Stimulated activated naive CD8-positive, alpha-beta T cell treated with anti-CD3 and anti-CD28 coated beads, Interleukin-15, amount 100 ng/mL, for 72 hours (primary cell): ENCODE measurements around the gene C2CD2.
"Not testable (repeated sequence)": the region's sequence is repeated elsewhere in the genome, so short reads cannot be mapped to it uniquely, and the experiment has no call there.

ENCODE experiments used
- ATAC-seq: fragments of 150-1000 bp; cut with Tn5 transposase; 2 replicates; pipeline ENCODE4 v1.10.0; 2021; ENCODE audit warnings: mild to moderate bottlenecking, moderate library complexity
- DNase-seq, 2 donors: peaks; one replicate each; pipeline ENCODE4 v3.0.0; 2021 to 2022
- H3K27ac Mint-ChIP-seq, 2 donors: one replicate each; pipeline ENCODE4 v1.8.0; 2022; ENCODE audit warnings: mild to moderate bottlenecking in 2 of 2, mixed read lengths in 2 of 2, moderate library complexity in 2 of 2
- H3K27me3 Mint-ChIP-seq: one replicate; pipeline ENCODE4 v1.8.0; 2022; ENCODE audit warnings: mixed read lengths
- H3K4me1 Mint-ChIP-seq: one replicate; pipeline ENCODE4 v1.8.0; 2022; ENCODE audit warnings: mild to moderate bottlenecking, mixed read lengths
- H3K4me3 Mint-ChIP-seq, 2 donors: one replicate each; pipeline ENCODE4 v1.8.0; 2022; ENCODE audit warnings: mild to moderate bottlenecking in 2 of 2, mixed read lengths in 2 of 2, moderate library complexity in 1 of 2
- H3K9me3 Mint-ChIP-seq, 2 donors: one replicate each; pipeline ENCODE4 v1.8.0; 2022; ENCODE audit warnings: mixed read lengths in 2 of 2

C2CD2 gene

DNA sequence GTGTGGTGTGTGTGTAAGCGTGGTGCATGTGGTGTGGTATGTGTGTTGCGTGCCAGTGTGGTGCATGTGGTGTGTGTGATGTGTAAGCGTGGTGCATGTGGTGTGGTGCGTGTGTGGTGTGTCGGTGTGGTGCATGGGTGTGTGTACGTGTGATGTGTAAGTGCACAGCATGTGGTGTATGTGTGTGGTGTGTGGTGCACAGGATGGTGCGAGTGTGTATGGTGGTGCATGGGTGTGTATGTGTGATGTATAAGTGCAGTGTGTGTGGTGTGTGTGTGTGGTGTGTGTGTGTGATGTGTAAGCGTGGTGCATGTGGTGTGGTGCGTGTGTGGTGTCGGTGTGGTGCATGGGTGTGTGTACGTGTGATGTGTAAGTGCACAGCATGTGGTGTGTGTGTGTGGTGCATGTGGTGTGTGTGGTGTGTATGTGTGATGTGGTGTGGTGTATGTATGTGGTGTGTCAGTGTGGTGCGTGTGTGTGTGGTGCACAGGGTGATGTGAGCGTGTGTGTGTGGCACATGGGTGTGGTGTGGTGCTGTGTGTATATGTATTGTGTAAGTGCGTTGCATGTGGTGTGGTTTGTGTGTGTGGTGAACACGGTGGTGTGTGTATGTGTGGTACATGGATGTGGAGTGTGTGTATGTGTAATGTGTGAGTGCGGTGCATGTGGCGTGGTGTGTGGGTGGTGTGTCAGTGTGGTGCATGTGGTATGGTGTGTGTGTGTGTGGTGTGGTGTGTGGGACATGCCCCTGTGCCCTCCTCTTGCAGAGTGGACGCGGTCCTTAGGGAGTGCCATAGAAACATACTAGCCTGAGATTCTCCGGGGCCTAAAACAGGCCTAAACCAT is 1.1 kb upstream of the C2CD2 start:
- no peak for DNase-seq
- H3K27me3 Mint-ChIP-seq: peaks cover under 1% of the 10 kb centered on the region
- ATAC-seq: no peak
- H3K4me3 Mint-ChIP-seq: peak overlapping the region; percentile 35 to 39
- no peaks in the 10 kb centered on the region for H3K9me3 Mint-ChIP-seq
- H3K4me1 Mint-ChIP-seq: peaks cover 31% of the 10 kb centered on the region
- peak overlapping the region in 1 of 2 donors; percentile 13 for H3K27ac Mint-ChIP-seq

DNA sequence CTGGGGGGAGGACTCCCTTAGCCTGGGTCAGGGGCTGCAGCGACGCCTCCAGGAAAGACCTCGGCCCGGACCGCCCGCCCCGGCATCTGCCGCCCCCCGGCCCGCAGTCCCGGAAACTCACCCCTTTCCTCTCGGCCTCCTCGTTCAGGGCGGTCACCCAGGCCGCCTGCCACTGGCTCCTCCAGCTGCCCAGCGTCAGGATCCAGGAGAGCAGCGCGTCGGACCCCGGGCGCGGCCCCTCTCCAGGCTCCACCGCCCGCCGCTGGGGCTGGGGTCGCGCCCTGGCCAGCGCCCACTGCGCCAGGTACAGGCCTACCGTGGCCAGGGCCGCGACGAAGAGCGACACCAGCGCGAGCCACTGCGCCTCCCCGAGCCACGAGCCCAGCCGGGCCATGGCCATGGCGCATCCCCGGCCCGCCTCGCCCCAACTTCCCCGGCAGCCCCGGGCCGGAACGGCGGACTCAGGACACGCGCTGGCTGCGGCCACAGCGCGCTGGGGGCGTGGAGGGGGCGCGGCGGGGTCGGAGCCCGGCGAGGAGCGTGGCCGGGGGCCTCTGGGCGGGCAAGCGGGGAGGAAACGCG is 478 bp downstream of the C2CD2 start:
- peak overlapping the region in 1 of 2 donors; percentile 53 for H3K27ac Mint-ChIP-seq
- H3K27me3 Mint-ChIP-seq: no peaks in the 10 kb centered on the region
- peak; percentile 59 for ATAC-seq
- no peaks in the 10 kb centered on the region for H3K9me3 Mint-ChIP-seq
- peaks cover 33% of the 10 kb centered on the region for H3K4me1 Mint-ChIP-seq
- peak overlapping the region; percentile 64 to 68 for H3K4me3 Mint-ChIP-seq
- DNase-seq: peak in 1 of 2 donors; percentile 14

DNA sequence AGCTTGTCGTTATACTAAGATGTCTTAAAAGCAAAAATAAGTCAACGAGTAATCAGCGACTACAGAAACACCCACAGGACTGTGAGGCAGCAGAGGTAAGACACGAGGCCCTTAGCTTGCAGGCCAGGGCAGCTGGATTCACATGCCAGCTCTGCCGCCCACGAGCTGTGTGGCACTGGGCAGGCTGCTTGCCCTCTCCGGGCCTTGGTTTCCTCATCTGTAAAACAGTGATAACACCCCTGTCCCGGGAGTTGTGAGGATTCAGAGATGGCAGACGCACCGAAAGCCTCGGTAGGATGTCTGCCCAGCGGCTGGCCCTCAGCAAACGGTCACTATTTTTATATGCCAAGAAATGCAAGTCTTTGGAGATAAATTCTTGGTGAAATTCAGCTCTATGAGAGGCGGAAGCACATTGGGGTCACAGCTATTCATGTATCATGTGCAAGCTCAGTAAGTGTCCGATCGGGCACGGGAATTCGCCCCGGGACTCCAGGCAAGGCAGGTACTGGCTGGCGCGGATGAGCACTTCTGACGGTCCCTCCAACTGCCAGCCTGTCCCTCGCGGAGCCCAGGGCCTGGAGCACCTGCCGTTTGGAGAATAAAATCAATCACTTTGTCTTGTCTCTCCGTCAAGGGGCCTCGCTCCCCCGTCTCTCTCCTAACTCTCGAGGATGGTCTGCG is 1.1 kb downstream of the C2CD2 start:
- ATAC-seq (no peak), DNase-seq (no peak)
- peak overlapping the region in 1 of 2 donors; percentile 53 for H3K27ac Mint-ChIP-seq
- peak overlapping the region; percentile 64 to 68 for H3K4me3 Mint-ChIP-seq
- H3K9me3 Mint-ChIP-seq: no peaks in the 10 kb centered on the region
- H3K27me3 Mint-ChIP-seq: no peaks in the 10 kb centered on the region
- H3K4me1 Mint-ChIP-seq: peaks cover 38% of the 10 kb centered on the region

- no peaks in the 10 kb centered on the region for H3K9me3 Mint-ChIP-seq
- H3K4me3 Mint-ChIP-seq: peak overlapping the region in 1 of 2 donors; percentile 64
- peaks cover 33% of the 10 kb centered on the region for H3K4me1 Mint-ChIP-seq
- H3K27me3 Mint-ChIP-seq: no peaks in the 10 kb centered on the region
- no peak overlapping the region for H3K27ac Mint-ChIP-seq
- ATAC-seq (no peak), DNase-seq (no peak)
Observed at GRCh38 chr21:41951876-41952567, 1.8 kb downstream of the C2CD2 start.

- Mint-ChIP-seq H3K27me3 (no peaks in the 10 kb centered on the region), H3K4me3 (no peak overlapping the region), H3K9me3 (no peaks in the 10 kb centered on the region), H3K4me1 (peaks cover 29% of the 10 kb centered on the region), H3K27ac (no peak overlapping the region)
- DNase-seq (no peak), ATAC-seq (no peak)
Observed at GRCh38 chr21:41950941-41951351, 2.9 kb downstream of the C2CD2 start.

- DNase-seq, H3K4me3 Mint-ChIP-seq, H3K27ac Mint-ChIP-seq, ATAC-seq, H3K27me3 Mint-ChIP-seq, H3K9me3 Mint-ChIP-seq: not testable (repeated sequence)
- peaks cover 25% of the 10 kb centered on the region for H3K4me1 Mint-ChIP-seq
Observed at GRCh38 chr21:41949631-41950030, 4.2 kb downstream of the C2CD2 start.

GRCh38 chr21:41948901-41949300 is 4.9 kb downstream of the C2CD2 start:
- Mint-ChIP-seq H3K9me3 (no peaks in the 10 kb centered on the region), H3K27me3 (no peaks in the 10 kb centered on the region), H3K27ac (no peak overlapping the region), H3K4me1 (peaks cover 19% of the 10 kb centered on the region), H3K4me3 (no peak overlapping the region)
- DNase-seq (no peak), ATAC-seq (no peak)

DNA sequence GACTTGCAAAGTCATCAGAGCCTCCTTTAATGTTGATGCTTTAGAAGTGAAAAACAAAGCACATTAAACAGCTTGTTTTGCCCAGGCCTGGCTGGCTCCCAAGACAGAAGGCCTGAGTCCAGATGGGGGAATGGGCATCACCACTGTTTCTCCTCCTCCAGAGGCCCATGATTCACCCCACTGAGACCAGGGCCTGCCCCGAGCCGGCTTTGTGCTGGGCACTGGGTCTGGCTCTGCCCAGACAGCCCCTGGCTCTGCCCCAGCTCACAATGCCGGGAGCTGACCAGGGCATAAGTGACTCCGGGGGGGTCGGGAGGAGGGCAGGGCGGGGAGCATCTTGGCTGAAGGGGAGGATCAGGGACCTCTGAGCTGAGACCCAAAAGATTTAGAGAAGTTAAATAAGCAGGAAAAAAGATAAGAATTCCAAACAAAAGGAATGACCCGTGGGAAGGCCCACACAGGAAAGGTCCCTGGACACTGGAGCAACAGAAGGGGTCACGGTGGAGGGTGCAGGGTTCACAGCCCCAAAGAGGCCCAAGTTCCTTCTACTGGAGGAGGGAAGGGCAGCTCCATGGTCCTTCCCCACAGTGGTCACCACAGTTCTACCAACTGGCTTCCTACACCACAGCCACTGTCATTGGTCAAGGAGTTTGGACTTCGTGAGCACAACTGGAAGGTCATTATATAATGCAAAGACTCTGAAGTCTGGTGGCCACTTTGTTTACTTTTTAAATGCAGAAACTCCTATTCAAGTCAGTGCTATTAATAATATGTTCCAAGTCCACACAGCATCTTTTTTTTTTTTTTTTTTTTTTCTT is 5.5 kb downstream of the C2CD2 start:
- Mint-ChIP-seq H3K27me3 (no peaks in the 10 kb centered on the region), H3K4me1 (peaks cover 19% of the 10 kb centered on the region), H3K27ac (no peak overlapping the region), H3K4me3 (no peak overlapping the region), H3K9me3 (no peaks in the 10 kb centered on the region)
- no peak for ATAC-seq
- no peak for DNase-seq

DNA sequence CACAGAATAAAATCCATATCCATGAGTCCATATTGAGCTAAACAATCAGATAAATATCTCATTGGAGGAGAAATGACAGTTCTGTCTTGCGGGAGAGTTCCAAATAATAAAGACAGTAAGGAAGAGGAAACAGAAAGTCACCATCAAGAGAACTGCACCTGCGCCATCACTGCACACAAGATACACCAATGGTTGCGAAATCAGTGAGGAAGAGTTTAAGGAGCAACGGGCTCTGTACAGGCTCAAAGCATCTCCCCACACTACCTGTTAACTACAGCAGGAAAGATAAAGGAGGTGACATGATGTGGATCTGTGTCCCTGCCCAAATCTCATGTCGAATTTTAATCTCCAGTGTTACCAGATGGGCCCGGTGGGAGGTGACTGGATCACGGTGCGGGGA is 7.8 kb downstream of the C2CD2 start:
- Mint-ChIP-seq H3K27ac (no peak overlapping the region), H3K4me1 (peaks cover 6% of the 10 kb centered on the region), H3K27me3 (no peaks in the 10 kb centered on the region), H3K9me3 (no peaks in the 10 kb centered on the region), H3K4me3 (no peak overlapping the region)
- ATAC-seq (no peak), DNase-seq (no peak)

GRCh38 chr21:41943851-41944250 is 10.0 kb downstream of the C2CD2 start:
- ATAC-seq: no peak

DNA sequence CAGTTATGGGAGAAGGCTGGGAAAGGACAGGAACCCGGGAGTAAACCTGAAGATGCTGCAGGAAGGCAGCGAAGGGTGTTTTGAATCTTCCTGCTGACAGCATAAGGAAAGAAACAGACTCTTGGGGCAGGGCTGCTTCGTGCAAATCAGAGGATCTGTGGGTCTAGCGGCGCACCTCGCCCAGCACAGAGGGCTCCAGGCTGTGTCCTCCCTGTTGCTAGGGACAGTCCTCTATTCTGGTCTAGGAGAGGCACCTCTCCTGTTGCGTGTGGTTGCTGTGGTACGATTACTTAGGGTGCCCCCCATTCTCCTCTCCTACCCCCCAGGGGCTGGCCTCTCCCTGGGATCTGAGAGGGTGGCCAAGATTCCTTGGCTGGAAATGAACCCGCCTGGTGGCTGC is 11.4 kb downstream of the C2CD2 start:
- Mint-ChIP-seq H3K27me3 (no peaks in the 10 kb centered on the region), H3K4me1 (no peaks in the 10 kb centered on the region), H3K4me3 (no peak overlapping the region)

More at GRCh38 chr21:41943851-41944250, 10.0 kb downstream of the C2CD2 start:
- Mint-ChIP-seq H3K4me3 (no peak overlapping the region), H3K4me1 (peaks cover 6% of the 10 kb centered on the region), H3K27ac (no peak overlapping the region), H3K27me3 (no peaks in the 10 kb centered on the region), H3K9me3 (no peaks in the 10 kb centered on the region)
- DNase-seq: no peak

GRCh38 chr21:41941941-41942340 is 11.9 kb downstream of the C2CD2 start:
- H3K9me3 Mint-ChIP-seq: no peaks in the 10 kb centered on the region
- H3K4me1 Mint-ChIP-seq: no peaks in the 10 kb centered on the region
- H3K4me3 Mint-ChIP-seq: no peak overlapping the region
- H3K27ac Mint-ChIP-seq: no peak overlapping the region
- ATAC-seq (no peak), DNase-seq (no peak)
- no peaks in the 10 kb centered on the region for H3K27me3 Mint-ChIP-seq

More for the DNA sequence above, 11.4 kb downstream of the C2CD2 start:
- no peak for ATAC-seq
- Mint-ChIP-seq H3K27ac (no peak overlapping the region), H3K9me3 (no peaks in the 10 kb centered on the region)
- DNase-seq: no peak

DNA sequence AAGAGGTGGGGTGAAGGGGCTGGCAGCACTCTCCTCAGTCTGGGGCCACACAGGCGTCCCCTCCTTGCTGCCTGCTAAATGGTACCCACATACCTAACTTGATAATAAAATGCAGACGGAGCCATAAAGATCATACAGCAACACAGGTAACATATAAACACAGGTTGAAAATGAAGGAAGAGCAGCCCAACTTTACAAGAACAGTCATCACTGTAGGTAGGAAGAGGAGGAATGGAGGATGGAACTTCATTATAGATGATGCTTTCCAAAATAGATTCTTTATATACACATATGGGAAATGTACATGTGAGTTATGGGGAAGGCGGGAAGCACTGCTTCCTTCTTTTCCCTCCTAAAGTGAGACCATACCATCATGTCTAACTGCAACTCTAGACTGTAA is 13.4 kb downstream of the C2CD2 start:
- no peaks in the 10 kb centered on the region for H3K4me1 Mint-ChIP-seq
- H3K4me3 Mint-ChIP-seq: no peak overlapping the region
- no peaks in the 10 kb centered on the region for H3K27me3 Mint-ChIP-seq
- ATAC-seq (no peak), DNase-seq (no peak)
- no peaks in the 10 kb centered on the region for H3K9me3 Mint-ChIP-seq
- H3K27ac Mint-ChIP-seq: peak overlapping the region in 1 of 2 donors; percentile 37

DNA sequence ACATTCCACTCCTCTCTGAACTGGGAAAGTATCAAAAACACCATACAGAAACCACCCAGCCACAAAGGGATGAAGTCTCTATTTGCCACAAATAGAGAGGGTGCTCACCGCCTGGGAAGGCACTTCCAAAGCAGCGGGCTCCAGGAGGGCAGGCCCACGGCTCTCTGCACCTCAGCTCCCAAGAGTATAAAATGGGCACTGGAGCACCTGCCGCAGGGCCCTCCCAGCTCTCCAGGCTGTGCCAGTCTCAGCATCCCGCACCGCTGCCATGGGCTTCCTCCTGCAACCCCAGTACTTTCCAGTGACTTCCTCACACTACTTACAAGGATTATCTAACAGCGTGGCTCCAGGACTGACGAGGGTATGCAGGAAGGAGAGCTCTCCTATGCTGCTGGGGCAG is 14.4 kb downstream of the C2CD2 start:
- Mint-ChIP-seq H3K27ac (no peak overlapping the region), H3K9me3 (no peaks in the 10 kb centered on the region), H3K4me3 (no peak overlapping the region), H3K27me3 (no peaks in the 10 kb centered on the region), H3K4me1 (no peaks in the 10 kb centered on the region)
- no peak for DNase-seq
- no peak for ATAC-seq
